Keratinocyte (primary cell): ENCODE results near the gene BBS1. TPM values are rescaled to one million over a fixed set of nuclear protein-coding genes. Genes with fewer than 3 reads are reported as not detected.

Source experiments
- DNase-seq: peaks from one replicate; pipeline ENCODE4 v3.0.0-alpha.2; 2011; ENCODE audit warnings: low read depth, missing footprints, low spot score
- FAIRE-seq: peaks from 2 replicates; lab custom pipeline; 2011; peaks lifted over from hg19 to GRCh38; lab: Jason Lieb, UNC
- H2AFZ ChIP-seq: 2 replicates; pipeline ENCODE4 v1.6.0; 2012; ENCODE audit warnings: low read length, control low read depth, inconsistent platforms; ENCODE audit not compliant: control insufficient read depth
- H3K27ac ChIP-seq: 2 replicates; pipeline ENCODE4 v1.5.1; 2011; ENCODE audit warnings: low read length; ENCODE audit not compliant: control insufficient read depth, insufficient read depth
- H3K27me3 ChIP-seq: 3 replicates; pipeline ENCODE4 v1.6.0; 2011; ENCODE audit warnings: low read length; ENCODE audit not compliant: control insufficient read depth, insufficient read depth; ENCODE audit errors: extremely low read depth
- H3K36me3 ChIP-seq, 2 experiments: 2 replicates in 1 of 2; 3 replicates in 1 of 2; pipeline ENCODE4 v1.5.1; 2011; ENCODE audit warnings: low read length in 2 of 2, mild to moderate bottlenecking in 1 of 2; ENCODE audit not compliant: control insufficient read depth in 2 of 2, insufficient read depth in 2 of 2; ENCODE audit errors: extremely low read depth in 1 of 2
- H3K4me1 ChIP-seq: 3 replicates; pipeline ENCODE4 v1.5.1; 2011; ENCODE audit warnings: low read length; ENCODE audit not compliant: control insufficient read depth, insufficient read depth; ENCODE audit errors: extremely low read depth
- H3K4me2 ChIP-seq: 3 replicates; pipeline ENCODE4 v1.6.0; 2011; ENCODE audit warnings: low read depth, low read length; ENCODE audit not compliant: control insufficient read depth, insufficient read depth; ENCODE audit errors: extremely low read depth
- H3K4me3 ChIP-seq, 3 experiments: fragments of 200-600 bp in 1 of 3; sonication (generic) in 1 of 3; 2 replicates in 2 of 3; 3 replicates in 1 of 3; pipeline ENCODE4 v1.5.1; 2011 to 2016; ENCODE audit warnings: low read length in 3 of 3, mild to moderate bottlenecking in 3 of 3, control low read depth in 2 of 3, inconsistent platforms in 1 of 3, low read depth in 1 of 3, mixed read lengths in 1 of 3, mixed run types in 1 of 3, moderate library complexity in 1 of 3; ENCODE audit not compliant: control insufficient read depth in 2 of 3, insufficient read depth in 2 of 3; ENCODE audit errors: extremely low read depth in 1 of 3
- H3K79me2 ChIP-seq: 2 replicates; pipeline ENCODE4 v1.6.0; 2012; ENCODE audit warnings: low read length; ENCODE audit not compliant: control insufficient read depth, insufficient read depth
- H3K9ac ChIP-seq: 3 replicates; pipeline ENCODE4 v1.6.0; 2011; ENCODE audit warnings: low read length; ENCODE audit not compliant: control insufficient read depth, insufficient read depth; ENCODE audit errors: extremely low read depth
- H3K9me1 ChIP-seq: 3 replicates; pipeline ENCODE4 v1.6.0; 2011; ENCODE audit warnings: low read length; ENCODE audit not compliant: control insufficient read depth, insufficient read depth; ENCODE audit errors: extremely low read depth
- H3K9me3 ChIP-seq: 2 replicates; pipeline ENCODE4 v1.5.1; 2012; ENCODE audit warnings: low read depth, low read length; ENCODE audit not compliant: control insufficient read depth
- H4K20me1 ChIP-seq: 3 replicates; pipeline ENCODE4 v1.6.0; 2011; ENCODE audit warnings: low read length; ENCODE audit not compliant: control insufficient read depth, insufficient read depth; ENCODE audit errors: extremely low read depth
- CTCF ChIP-seq, 3 experiments: IDR thresholded peaks in 1 of 3; conservative IDR thresholded peaks in 1 of 3; optimal IDR thresholded peaks in 1 of 3; 2 replicates in 2 of 3; 3 replicates in 1 of 3; pipeline versions ENCODE3 to v1.5.1; 2011; ENCODE audit warnings: low read length in 3 of 3, mild to moderate bottlenecking in 3 of 3, moderate library complexity in 2 of 3, control low read depth in 1 of 3, inconsistent platforms in 1 of 3; ENCODE audit not compliant: insufficient read depth in 2 of 3; ENCODE audit errors: extremely low read depth in 1 of 3
- EZH2 ChIP-seq: IDR thresholded peaks from one replicate; pipeline ENCODE4 v1.6.1; 2012; ENCODE audit warnings: inconsistent platforms, mild to moderate bottlenecking, low read length, moderate library complexity
- dilution Hi-C: fragments of 300-500 bp; cut with MboI; formaldehyde crosslinking; loops from one replicate; pipeline ENCODE4 v1.7.0; 2020; ENCODE audit warnings: low sequenced_read_pairs; ENCODE audit not compliant: extremely low pct_ligation_motif_present
- polyA plus RNA-seq, 5 experiments: library from polyadenylated mRNA; depleted of rRNA in 3 of 5; stranded (reverse) in 3 of 5; stranded (forward) in 1 of 5; unstranded in 1 of 5; fragments of >200 nt; gene quantifications; 1 replicate in 1 of 5; 2 replicates in 3 of 5; 3 replicates in 1 of 5; pipeline versions ENCODE4 v1.2.1 to v1.2.3, GENCODE V29; 2011 to 2012; ENCODE audit warnings: missing spikeins in 2 of 5, low read depth in 1 of 5, low replicate concordance in 1 of 5

Gene BBS1
- polyA plus RNA-seq, 1 donor (not counting 4 experiments of a cell fraction or from before 2014, with no cell fraction given): 11.7 TPM

GRCh38 chr11:66567787-66568123, 57.3 kb downstream of the BBS1 start:
- Histone ChIP-seq H3K4me1 (peaks cover 5% of the 10 kb centered on the region), H4K20me1 (no peaks in the 10 kb centered on the region), H2AFZ (no peak overlapping the region), H3K9me3 (no peaks in the 10 kb centered on the region), H3K27me3 (peaks cover 8% of the 10 kb centered on the region), H3K27ac (no peak overlapping the region), H3K79me2 (no peaks in the 10 kb centered on the region), H3K4me2 (peak overlapping the region; percentile 91), H3K9ac (no peak overlapping the region), H3K4me3 (peak overlapping the region; percentile 4 to 71 (median 65)), H3K36me3 (no peaks in the 10 kb centered on the region), H3K9me1 (no peaks in the 10 kb centered on the region)
- DNase-seq: no peak
- no peak for FAIRE-seq
- dilution Hi-C loops: no loop called here
- TF ChIP-seq EZH2 (peak; percentile 29), CTCF (optimal IDR thresholded peaks at IDR 0.05 in 1 of 3, IDR thresholded peaks at IDR 0.05 in 1 of 3, conservative IDR thresholded peaks at IDR 0.05 in 1 of 3; ENCODE audit: extremely low read depth in 1 of 3, insufficient read depth in 2 of 3, low read length in 3 of 3) (no peak)

GRCh38 chr11:66568124-66568916, 57.9 kb downstream of the BBS1 start, which contains the start of gene CTSF:
Gene CTSF (minus strand): TSS chr11:66568606. CDS start chr11:66568486, 120 bp downstream.
- Histone ChIP-seq H3K9me1 (no peaks in the 10 kb centered on the region), H3K36me3 (no peaks in the 10 kb centered on the region), H3K9ac (peak within 1 kb of the TSS; percentile 22), H3K27me3 (peaks cover 8% of the 10 kb centered on the region), H2AFZ (peak within 1 kb of the TSS; percentile 83), H3K79me2 (no peaks in the 10 kb centered on the region), H4K20me1 (no peaks in the 10 kb centered on the region), H3K27ac (peak within 1 kb of the TSS; percentile 14), H3K4me2 (peak within 1 kb of the TSS; percentile 91), H3K4me1 (peaks cover 5% of the 10 kb centered on the region), H3K9me3 (no peaks in the 10 kb centered on the region), H3K4me3 (peak within 1 kb of the TSS; percentile 39 to 71 (median 65))
- dilution Hi-C loops: no loop called here
- DNase-seq: peak; percentile 56
- TF ChIP-seq EZH2: no peak
- no peak for TF ChIP-seq CTCF (optimal IDR thresholded peaks at IDR 0.05 in 1 of 3, IDR thresholded peaks at IDR 0.05 in 1 of 3, conservative IDR thresholded peaks at IDR 0.05 in 1 of 3; ENCODE audit: extremely low read depth in 1 of 3, insufficient read depth in 2 of 3, low read length in 3 of 3)
- no peak for FAIRE-seq
